Measurements from ENCODE around the gene TRIM72. TPM values are rescaled to one million over a fixed set of nuclear protein-coding genes. Genes with fewer than 3 reads are reported as not detected.
"Not testable (repeated sequence)": the region's sequence is repeated elsewhere in the genome, so short reads cannot be mapped to it uniquely, and the experiment has no call there.

Gene TRIM72
- total RNA-seq, 1 donor from 2014 or later: not detected

- DNase-seq (ENCODE audit: low read depth in 2 of 2): no peak
These were observed 23.9 kb upstream of the TRIM72 start for GRCh38 chr16:31190061-31190460.

- no peak for DNase-seq (ENCODE audit: low read depth in 2 of 2)
These were observed 23.0 kb upstream of the TRIM72 start for GRCh38 chr16:31190818-31191444.

- no peak for DNase-seq (ENCODE audit: low read depth in 2 of 2)
These were observed 22.1 kb upstream of the TRIM72 start for GRCh38 chr16:31191697-31192428.

GRCh38 chr16:31192856-31193642 lies 20.9 kb upstream of the TRIM72 start:
- no peak for DNase-seq (ENCODE audit: low read depth in 2 of 2)

- DNase-seq (ENCODE audit: low read depth in 2 of 2): no peak
These were observed 20.0 kb upstream of the TRIM72 start for GRCh38 chr16:31193874-31194273.

GRCh38 chr16:31194898-31195297 lies 19.0 kb upstream of the TRIM72 start:
- no peak for DNase-seq (ENCODE audit: low read depth in 2 of 2)

- DNase-seq (ENCODE audit: low read depth in 2 of 2): not testable (repeated sequence)
These were observed 18.1 kb upstream of the TRIM72 start for GRCh38 chr16:31195861-31196260.

GRCh38 chr16:31196324-31197088 lies 17.4 kb upstream of the TRIM72 start:
- DNase-seq (ENCODE audit: low read depth in 2 of 2): no peak

- DNase-seq (ENCODE audit: low read depth in 2 of 2): no peak
These were observed 15.6 kb upstream of the TRIM72 start for GRCh38 chr16:31198207-31198882.

- no peak for DNase-seq (ENCODE audit: low read depth in 2 of 2)
These were observed 14.4 kb upstream of the TRIM72 start for GRCh38 chr16:31199430-31200041.

- DNase-seq (ENCODE audit: low read depth in 2 of 2): not testable (repeated sequence)
These were observed 13.8 kb upstream of the TRIM72 start for GRCh38 chr16:31200111-31200510.

- peak in 1 of 2 donors; percentile 10 for DNase-seq (ENCODE audit: low read depth in 2 of 2)
These were observed 12.9 kb upstream of the TRIM72 start for GRCh38 chr16:31200821-31201568.

- peak in 1 of 2 donors; percentile 8 for DNase-seq (ENCODE audit: low read depth in 2 of 2)
These were observed 12.1 kb upstream of the TRIM72 start for GRCh38 chr16:31201582-31202413.

GRCh38 chr16:31202414-31203375 lies 11.2 kb upstream of the TRIM72 start, which contains the start of gene PYCARD:
TSS of gene PYCARD (minus strand) at chr16:31202760. CDS start at chr16:31202690, 70 bp downstream.
- peak; percentile 31 to 48 for DNase-seq (ENCODE audit: low read depth in 2 of 2)

GRCh38 chr16:31204871-31205666 lies 8.8 kb upstream of the TRIM72 start:
- no peak for DNase-seq (ENCODE audit: low read depth in 2 of 2)

GRCh38 chr16:31206776-31207175 lies 7.1 kb upstream of the TRIM72 start:
- DNase-seq (ENCODE audit: low read depth in 2 of 2): no peak

GRCh38 chr16:31213342-31213741 lies 577 bp upstream of the TRIM72 start:
- DNase-seq (ENCODE audit: low read depth in 2 of 2): no peak

Measured in lung microvascular endothelial cell (primary cell).